Ascending aorta (tissue), 2 donors: ENCODE data around the gene TJAP1. TPM values are rescaled to one million over a fixed set of nuclear protein-coding genes. Genes with fewer than 3 reads are reported as not detected.
A peak's percentile ranks its signal among the peaks of the same experiment; 100 is the strongest.
"Not testable (repeated sequence)": the region's sequence is repeated elsewhere in the genome, so short reads cannot be mapped to it uniquely, and the experiment has no call there.

ENCODE experiments used
- DNase-seq, 2 donors: peaks; one replicate each; pipeline ENCODE4 v3.0.0-alpha.2; 2019; ENCODE audit warnings: low spot score in 2 of 2
- H3K27ac ChIP-seq, 2 donors: fragments of 200-600 bp; sonication (generic); one replicate each; pipeline ENCODE4 v1.5.1; 2016 to 2017; ENCODE audit warnings: mild to moderate bottlenecking in 1 of 2
- H3K27me3 ChIP-seq: fragments of 200-600 bp; sonication (generic); one replicate; pipeline ENCODE4 v1.5.1; 2017
- H3K36me3 ChIP-seq, 2 donors: fragments of 200-600 bp; sonication (generic); one replicate each; pipeline ENCODE4 v1.5.1; 2016
- H3K4me1 ChIP-seq, 2 donors: fragments of 200-600 bp; sonication (generic); one replicate each; pipeline ENCODE4 v1.5.1; 2016 to 2017; ENCODE audit warnings: mild to moderate bottlenecking in 1 of 2
- H3K4me3 ChIP-seq, 2 donors: fragments of 200-600 bp; sonication (generic); one replicate each; pipeline ENCODE4 v1.5.1; 2016 to 2017; ENCODE audit warnings: mild to moderate bottlenecking in 1 of 2
- H3K9me3 ChIP-seq, 2 donors: fragments of 200-600 bp; sonication (generic); one replicate each; pipeline ENCODE4 v1.5.1; 2016
- CTCF ChIP-seq, 3 experiments: fragments of 200-600 bp in 2 of 3; fragments of 450-650 bp in 1 of 3; sonication (generic) in 2 of 3; IDR thresholded peaks; one replicate each; pipeline ENCODE4 v1.5.1; 2016 to 2019; ENCODE audit warnings: antibody characterized with exemption in 3 of 3, mild to moderate bottlenecking in 1 of 3, moderate library complexity in 1 of 3
- intact Hi-C: fragments of 100-400 bp; cut with DNase I; formaldehyde crosslinking; loops from one replicate; pipeline ENCODE4 v1.15.1; 2023
- total RNA-seq: library from RNA; depleted of rRNA; stranded (reverse); fragments of >200 nt; gene quantifications from one replicate; pipeline ENCODE4 v1.1.0, GENCODE V29; 2016

The TJAP1 gene
- total RNA-seq, 1 donor from 2014 or later: 71.6 TPM

GRCh38 chr6:43496370-43497128, 19.2 kb downstream of the TJAP1 start:
- Histone ChIP-seq H3K4me3 (peak overlapping the region in 1 of 2 donors; percentile 17), H3K27me3 (no peaks in the 10 kb centered on the region), H3K27ac (peak overlapping the region; percentile 17), H3K9me3 (no peaks in the 10 kb centered on the region), H3K36me3 (peaks cover 21 to 39% of the 10 kb centered on the region in 2 donors), H3K4me1 (peaks cover 7 to 30% of the 10 kb centered on the region in 2 donors)
- DNase-seq: no peak
- peak; percentile 49 to 65 (median 61) for TF ChIP-seq CTCF (IDR thresholded peaks at IDR 0.05)
- intact Hi-C loops: loop anchor here (2.0 kb wide), 1 partner anchor 42 kb away; the partner anchor contains the start of gene DLK2

DNA sequence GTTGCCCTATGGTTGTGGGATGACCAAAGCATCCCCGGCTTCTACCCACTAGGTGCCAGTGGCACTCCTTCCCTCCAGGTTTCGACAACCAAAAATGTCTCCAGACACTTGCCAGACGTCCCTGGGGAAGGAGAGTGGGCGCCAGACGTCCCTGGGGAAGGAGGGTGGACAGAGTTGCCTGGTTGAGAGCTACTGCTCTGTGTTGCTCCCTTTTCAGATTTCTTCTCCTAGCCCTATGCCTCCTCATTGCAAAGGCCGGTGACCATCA, 19.7 kb downstream of the TJAP1 start:
- H3K27ac ChIP-seq: peak overlapping the region in 1 of 2 donors; percentile 17
- no peak for TF ChIP-seq CTCF (IDR thresholded peaks at IDR 0.05)
- H3K4me1 ChIP-seq: peaks cover 7 to 26% of the 10 kb centered on the region in 2 donors
- H3K36me3 ChIP-seq: peaks cover 22 to 42% of the 10 kb centered on the region in 2 donors
- no peak for DNase-seq
- intact Hi-C loops: loop anchor here (2.0 kb wide), 1 partner anchor 42 kb away; the partner anchor contains the start of gene DLK2
- no peak overlapping the region for H3K4me3 ChIP-seq
- no peaks in the 10 kb centered on the region for H3K27me3 ChIP-seq
- no peaks in the 10 kb centered on the region for H3K9me3 ChIP-seq

GRCh38 chr6:43497689-43498088, 20.3 kb downstream of the TJAP1 start:
- intact Hi-C loops: loop anchor here (2.0 kb wide), 1 partner anchor 43 kb away; the partner anchor contains the start of gene DLK2
- Histone ChIP-seq H3K4me1 (peaks cover 7 to 20% of the 10 kb centered on the region in 2 donors), H3K27ac (no peak overlapping the region)

DNA sequence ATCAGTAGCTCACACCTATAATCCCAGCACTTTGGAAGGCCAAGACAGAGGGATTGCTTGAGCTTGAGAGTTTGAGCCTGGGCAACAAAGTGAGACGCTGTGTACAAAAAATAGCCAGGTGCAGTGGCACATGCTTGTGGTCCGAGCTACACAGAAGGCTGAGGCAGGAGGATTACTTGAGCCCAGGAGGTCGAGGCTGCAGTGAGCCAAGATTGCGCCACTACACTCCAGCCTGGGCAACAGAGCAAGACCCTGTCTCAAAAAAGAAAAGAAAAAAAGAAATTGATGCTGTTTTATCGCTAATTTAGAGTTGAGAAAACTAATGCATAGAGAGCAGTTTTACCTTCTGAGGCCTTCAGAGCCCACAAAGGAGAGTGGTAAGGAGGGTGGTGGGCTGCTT, 20.9 kb downstream of the TJAP1 start:
- H3K27ac ChIP-seq, H3K27me3 ChIP-seq, H3K4me3 ChIP-seq, intact Hi-C loops, H3K9me3 ChIP-seq, DNase-seq: not testable (repeated sequence)
- Histone ChIP-seq H3K36me3 (peaks cover 33 to 54% of the 10 kb centered on the region in 2 donors), H3K4me1 (peaks cover 7 to 19% of the 10 kb centered on the region in 2 donors)

More at GRCh38 chr6:43497689-43498088, 20.3 kb downstream of the TJAP1 start:
- no peak overlapping the region for H3K4me3 ChIP-seq
- no peak for TF ChIP-seq CTCF (IDR thresholded peaks at IDR 0.05)
- no peaks in the 10 kb centered on the region for H3K9me3 ChIP-seq
- H3K27me3 ChIP-seq: no peaks in the 10 kb centered on the region
- H3K36me3 ChIP-seq: peaks cover 27 to 48% of the 10 kb centered on the region in 2 donors
- DNase-seq: no peak

GRCh38 chr6:43499028-43499815, 21.9 kb downstream of the TJAP1 start:
- intact Hi-C loops: no loop called here
- no peak for DNase-seq
- H3K36me3 ChIP-seq: peaks cover 41 to 62% of the 10 kb centered on the region in 2 donors

More at GRCh38 chr6:43499028-43499815, 21.9 kb downstream of the TJAP1 start:
- no peak for TF ChIP-seq CTCF (IDR thresholded peaks at IDR 0.05)
- Histone ChIP-seq H3K27ac (no peak overlapping the region), H3K4me3 (no peak overlapping the region), H3K27me3 (no peaks in the 10 kb centered on the region), H3K9me3 (no peaks in the 10 kb centered on the region), H3K4me1 (peaks cover 7 to 19% of the 10 kb centered on the region in 2 donors)
